Ishikawa (cell line): ENCODE results near the gene PLEKHH2.

Experiments used
- CEBPB ChIP-seq: IDR thresholded peaks from 2 replicates; pipeline ENCODE4 v1.6.1; 2012
- CREB1 ChIP-seq: IDR thresholded peaks from 2 replicates; pipeline ENCODE4 v1.6.1; 2012; ENCODE audit warnings: low read depth
- EP300 ChIP-seq: IDR thresholded peaks from 2 replicates; pipeline ENCODE4 v1.6.1; 2012; ENCODE audit warnings: borderline replicate concordance
- FOXM1 ChIP-seq: IDR thresholded peaks from 2 replicates; pipeline ENCODE4 v1.6.1; 2012; ENCODE audit warnings: low read depth, borderline replicate concordance
- NFIC ChIP-seq: IDR thresholded peaks from 2 replicates; pipeline ENCODE4 v1.6.1; 2012
- RAD21 ChIP-seq: IDR thresholded peaks from 2 replicates; pipeline ENCODE4 v1.6.1; 2012; ENCODE audit warnings: low read depth
- REST ChIP-seq: IDR thresholded peaks from 2 replicates; pipeline ENCODE4 v1.6.1; 2012; ENCODE audit warnings: low read depth, mild to moderate bottlenecking
- TAF1 ChIP-seq: IDR thresholded peaks from 2 replicates; pipeline ENCODE4 v1.6.1; 2012; ENCODE audit warnings: low read depth, mild to moderate bottlenecking
- TCF12 ChIP-seq: IDR thresholded peaks from 2 replicates; pipeline ENCODE4 v1.6.1; 2012; ENCODE audit warnings: low read depth
- TEAD4 ChIP-seq: IDR thresholded peaks from 2 replicates; pipeline ENCODE4 v1.6.1; 2012
- USF1 ChIP-seq: IDR thresholded peaks from 2 replicates; pipeline ENCODE4 v1.6.1; 2012
- YY1 ChIP-seq: IDR thresholded peaks from 2 replicates; pipeline ENCODE4 v1.6.1; 2012; ENCODE audit warnings: low read depth
- ZBTB7A ChIP-seq: IDR thresholded peaks from 2 replicates; pipeline ENCODE4 v1.6.1; 2012; ENCODE audit warnings: low read depth
- TF ChIP-seq, protein P1 (sequence below): IDR thresholded peaks from 2 replicates; pipeline ENCODE4 v1.6.1; 2012

- TF ChIP-seq ZBTB7A (no peak), REST (no peak), TAF1 (no peak), RAD21 (no peak), NFIC (no peak), YY1 (no peak), USF1 (no peak), TEAD4 (no peak), EP300 (no peak), CEBPB (no peak), TCF12 (no peak), CREB1 (no peak), FOXM1 (no peak)
- TF ChIP-seq, protein P1, sequence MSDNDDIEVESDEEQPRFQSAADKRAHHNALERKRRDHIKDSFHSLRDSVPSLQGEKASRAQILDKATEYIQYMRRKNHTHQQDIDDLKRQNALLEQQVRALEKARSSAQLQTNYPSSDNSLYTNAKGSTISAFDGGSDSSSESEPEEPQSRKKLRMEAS = no peak
These were observed 117.1 kb downstream of the PLEKHH2 start for GRCh38 chr2:43754180-43754579.
